HG02943 (cell line): ENCODE results near the gene MSX1.
A peak's percentile ranks its signal among the peaks of the same experiment; 100 is the strongest.
"Not testable (repeated sequence)": the region's sequence is repeated elsewhere in the genome, so short reads cannot be mapped to it uniquely, and the experiment has no call there.

Experiments used
- ATAC-seq: cut with Tn5 transposase; IDR thresholded peaks from one replicate; pipeline ENCODE4 v1.9.1; 2021; ENCODE audit warnings: mild to moderate bottlenecking, low read depth, moderate library complexity; ENCODE audit not compliant: unreplicated experiment

The MSX1 gene

DNA sequence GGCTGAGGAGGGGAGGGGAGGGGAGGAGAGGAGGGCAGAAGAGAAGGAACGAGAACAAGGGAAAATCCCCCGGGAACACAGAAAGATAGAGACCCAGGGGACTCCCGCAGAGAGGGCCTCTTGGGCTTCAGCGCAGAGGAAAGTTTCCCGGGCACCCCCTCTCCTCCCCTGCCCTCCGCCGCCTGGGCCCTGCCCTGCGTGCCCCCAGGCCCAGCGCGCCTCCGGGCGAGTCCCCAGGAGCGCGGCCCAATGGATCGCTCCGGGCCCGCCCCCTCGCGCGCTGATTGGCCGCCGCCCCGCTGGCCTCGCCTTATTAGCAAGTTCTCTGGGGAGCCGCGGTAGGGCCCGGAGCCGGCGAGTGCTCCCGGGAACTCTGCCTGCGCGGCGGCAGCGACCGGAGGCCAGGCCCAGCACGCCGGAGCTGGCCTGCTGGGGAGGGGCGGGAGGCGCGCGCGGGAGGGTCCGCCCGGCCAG, at the start of gene MSX1:
Gene MSX1 (plus strand): TSS at position 341 of the 474 bp plus-strand sequence. CDS start 235 bp downstream, outside the sequence.
- ATAC-seq, result peak; percentile 69

DNA sequence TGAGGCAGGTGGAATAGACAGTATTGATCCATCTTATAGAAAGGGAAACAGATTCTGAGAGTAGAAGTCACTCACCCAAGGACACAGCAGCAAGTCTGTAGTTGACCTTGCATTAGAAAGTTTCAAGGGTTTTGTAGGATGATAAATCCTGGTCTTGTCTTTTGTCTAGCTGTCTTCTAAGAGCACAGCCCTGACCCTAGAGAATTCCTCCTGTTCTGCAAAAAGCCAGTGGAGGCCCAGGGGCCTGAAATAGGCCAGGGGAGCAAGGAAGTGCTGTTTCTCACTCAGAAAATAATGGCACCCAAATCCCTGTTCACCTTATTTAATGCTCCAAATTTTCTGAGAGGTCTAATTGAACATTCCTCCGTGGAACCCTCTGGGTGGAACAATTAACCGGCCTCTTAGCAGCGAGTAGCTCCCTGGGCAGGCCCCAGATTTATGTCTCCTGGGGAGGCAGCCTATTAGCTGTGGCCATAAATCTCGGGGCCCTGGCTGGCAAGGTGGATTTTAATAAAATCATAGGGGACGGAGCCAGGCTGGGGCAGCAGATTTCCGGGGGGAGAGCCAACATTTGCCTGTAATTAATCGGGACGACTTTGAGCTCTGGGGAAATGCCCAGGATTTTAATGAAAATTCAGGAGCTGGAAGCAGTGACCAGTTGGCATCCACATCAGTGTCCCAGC, 49.2 kb upstream of the MSX1 start:
- no peak for ATAC-seq

DNA sequence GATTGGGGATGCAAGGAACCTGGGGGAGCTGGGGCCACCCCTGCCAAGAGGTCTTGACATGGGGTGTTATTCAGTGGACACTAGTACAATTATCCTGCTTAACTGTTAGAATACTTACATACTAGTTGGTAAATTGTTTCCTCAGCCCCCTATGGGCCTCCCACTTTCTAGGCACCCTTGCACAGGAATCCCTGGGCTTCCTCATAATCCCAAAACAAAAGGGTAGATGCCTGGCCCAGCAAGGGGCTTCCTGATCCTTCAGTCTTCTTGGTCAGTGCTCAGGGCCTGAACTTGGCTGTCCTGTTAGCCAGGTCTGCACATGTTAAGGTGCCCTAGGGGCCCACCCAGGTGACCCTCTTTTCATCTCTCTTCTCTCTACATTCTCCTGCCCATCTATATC, 48.7 kb upstream of the MSX1 start:
- no peak for ATAC-seq

DNA sequence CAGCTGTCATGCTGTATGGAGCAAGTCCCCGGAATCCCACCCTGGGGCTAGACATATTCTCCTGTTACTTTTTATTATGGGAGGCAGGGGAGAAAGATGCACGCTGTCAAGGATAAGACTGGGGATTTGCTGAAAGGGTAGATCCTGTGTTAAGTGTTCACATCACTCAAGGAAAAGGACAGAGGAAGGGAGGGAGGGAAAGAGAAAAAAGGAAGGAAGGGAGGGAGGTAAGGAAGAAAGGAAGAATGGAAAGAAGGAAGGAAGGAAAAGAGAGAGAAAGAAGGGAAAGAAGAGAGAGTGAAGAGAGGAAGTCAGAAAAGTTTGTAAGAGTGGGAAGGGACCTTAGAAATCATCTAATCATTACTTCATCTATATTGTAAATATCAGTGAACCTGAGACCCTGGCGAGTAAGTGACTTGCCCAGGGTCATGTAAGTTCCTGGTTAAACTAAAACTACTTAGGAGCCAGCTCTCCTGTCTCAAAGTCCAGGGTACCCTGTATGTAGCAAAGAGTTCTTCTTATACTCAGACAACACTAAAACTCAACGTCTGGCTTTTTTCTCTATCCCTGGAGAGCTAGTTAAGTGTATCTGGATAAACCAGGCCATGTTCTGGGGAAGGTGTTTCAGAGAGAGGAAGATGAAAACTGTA, 47.2 kb upstream of the MSX1 start:
- no peak for ATAC-seq

DNA sequence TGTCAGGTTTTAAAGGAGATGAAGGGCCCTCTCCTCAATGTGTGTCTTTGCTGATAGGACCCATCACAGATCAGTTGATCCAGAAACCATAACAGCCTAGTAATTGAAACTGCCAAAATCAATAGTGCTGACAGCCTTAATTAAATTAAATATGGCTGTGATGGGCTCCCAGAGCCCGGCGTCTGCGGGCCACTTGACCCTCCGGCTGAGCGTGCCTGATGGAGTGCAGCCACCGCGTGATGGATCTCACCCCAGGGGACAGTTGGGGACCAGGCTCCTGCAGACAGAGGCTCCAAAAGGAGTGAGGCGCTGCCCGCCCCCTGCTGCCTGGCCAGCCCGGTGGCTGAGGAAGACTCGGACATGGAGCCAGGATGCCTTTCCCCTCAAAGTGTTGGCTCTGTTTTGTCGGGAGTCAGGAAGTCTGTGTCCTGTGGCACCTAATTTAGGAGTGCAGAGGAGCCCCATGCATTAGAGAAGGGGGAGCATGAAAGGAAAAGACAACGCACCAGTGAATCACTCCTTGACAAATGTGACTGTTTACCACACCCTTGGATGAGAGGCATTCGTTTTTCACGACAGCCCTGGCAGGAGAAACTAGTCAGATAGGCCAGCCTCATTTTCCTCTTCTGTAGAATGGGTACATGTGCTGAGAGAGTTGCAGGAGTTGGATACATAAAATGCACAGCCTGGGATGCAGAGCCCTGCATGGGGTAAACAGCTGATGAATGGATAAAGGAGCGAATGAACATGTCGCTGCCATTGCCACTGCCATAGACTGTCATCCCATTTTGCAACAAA, 40.9 kb upstream of the MSX1 start:
- no peak for ATAC-seq

DNA sequence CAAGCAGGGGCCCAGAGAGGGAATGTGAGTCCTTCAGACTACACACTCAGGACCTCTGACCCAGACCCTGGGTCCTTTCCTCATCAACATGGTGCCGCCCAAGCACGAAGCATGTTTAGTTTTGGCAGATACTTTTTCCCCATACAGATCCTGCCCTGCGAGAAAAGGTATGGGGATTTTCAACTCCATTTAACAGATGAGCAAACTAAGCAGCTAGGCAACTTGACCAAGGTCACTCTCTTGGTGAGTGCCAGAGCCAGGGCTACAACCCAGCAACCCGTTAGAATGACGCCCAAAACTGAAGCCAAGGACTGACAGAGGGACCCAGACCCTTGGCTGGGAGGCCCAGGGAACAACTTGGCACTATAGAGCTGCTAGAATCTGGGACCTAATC, 40.3 kb upstream of the MSX1 start:
- ATAC-seq, result no peak

DNA sequence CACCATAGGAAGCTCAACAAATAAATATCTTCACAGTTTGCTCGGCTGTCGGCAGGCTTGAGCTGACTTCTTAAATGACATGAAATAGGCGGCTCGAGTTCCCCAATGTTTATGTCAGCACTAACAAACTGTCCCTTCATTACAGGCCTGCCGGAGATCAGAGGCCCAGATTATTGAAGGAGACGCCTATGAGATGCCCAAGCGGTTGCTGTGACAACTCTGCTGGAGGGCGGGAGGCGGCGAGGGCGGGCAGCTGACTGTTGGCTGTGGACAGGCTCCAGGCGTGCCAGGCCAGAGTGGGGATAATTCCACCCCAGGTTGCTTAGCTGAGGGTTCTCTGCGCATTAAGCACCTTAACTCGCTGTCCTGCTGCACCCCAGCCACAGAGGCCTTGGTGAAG, 39.2 kb upstream of the MSX1 start:
- ATAC-seq, result no peak

DNA sequence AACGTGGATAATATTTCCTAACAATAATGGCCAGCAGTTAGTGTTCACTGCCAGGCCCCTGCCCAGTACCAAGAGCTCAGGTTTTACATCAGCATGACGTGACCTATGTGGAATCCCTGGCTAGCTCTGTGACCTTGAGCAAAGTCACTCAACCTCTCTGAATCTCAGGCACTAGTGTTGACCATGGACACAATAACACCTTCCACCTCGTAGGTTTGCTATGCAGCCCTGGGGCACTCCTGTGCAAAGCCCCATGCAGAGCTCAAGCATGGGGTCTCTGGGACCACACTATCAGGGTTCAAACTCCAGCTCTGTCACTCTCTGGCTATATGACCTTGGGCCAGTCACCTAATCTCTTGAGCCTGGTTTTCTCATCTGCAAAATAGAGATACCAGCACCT, 38.7 kb upstream of the MSX1 start:
- ATAC-seq, result no peak

DNA sequence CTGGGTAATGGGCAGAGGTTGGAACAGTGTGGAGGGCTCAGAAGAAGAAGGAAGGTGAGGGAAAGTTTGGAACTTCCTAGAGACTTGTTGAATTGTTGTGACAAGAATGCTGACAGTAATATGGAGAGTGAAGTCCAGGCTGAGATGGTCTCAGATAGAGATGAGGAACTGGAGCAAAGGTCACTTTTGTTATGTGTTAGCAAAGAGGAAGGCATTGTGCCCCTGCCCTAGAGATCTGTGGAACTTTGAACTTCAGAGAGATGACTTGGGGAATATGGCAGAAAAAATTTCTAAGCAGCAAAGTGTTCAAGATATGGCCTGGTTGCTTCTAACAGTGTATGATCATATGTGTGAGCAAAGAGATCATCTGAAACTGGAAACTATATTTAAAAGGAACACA, 37.9 kb upstream of the MSX1 start:
- no peak for ATAC-seq

DNA sequence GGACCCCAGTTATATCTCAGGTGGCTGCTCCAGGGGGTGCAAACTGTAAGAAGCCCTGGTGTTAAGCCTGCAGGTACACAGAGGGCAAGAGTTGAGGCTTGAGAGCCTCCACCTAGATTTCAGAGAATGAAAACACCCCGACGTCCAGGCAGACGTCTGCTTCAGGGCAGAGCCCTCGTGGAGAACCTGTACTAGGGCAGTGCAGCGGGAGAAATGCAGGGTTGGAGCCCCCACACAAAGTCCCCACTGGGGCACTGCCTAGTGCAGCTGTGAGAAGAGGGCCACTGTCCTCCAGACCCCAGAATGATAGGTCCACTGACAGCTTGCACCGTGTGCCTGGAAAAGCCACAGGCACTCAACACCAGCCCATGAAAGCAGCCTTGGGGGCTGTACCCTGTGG, 37.2 kb upstream of the MSX1 start:
- ATAC-seq, result not testable (repeated sequence)

DNA sequence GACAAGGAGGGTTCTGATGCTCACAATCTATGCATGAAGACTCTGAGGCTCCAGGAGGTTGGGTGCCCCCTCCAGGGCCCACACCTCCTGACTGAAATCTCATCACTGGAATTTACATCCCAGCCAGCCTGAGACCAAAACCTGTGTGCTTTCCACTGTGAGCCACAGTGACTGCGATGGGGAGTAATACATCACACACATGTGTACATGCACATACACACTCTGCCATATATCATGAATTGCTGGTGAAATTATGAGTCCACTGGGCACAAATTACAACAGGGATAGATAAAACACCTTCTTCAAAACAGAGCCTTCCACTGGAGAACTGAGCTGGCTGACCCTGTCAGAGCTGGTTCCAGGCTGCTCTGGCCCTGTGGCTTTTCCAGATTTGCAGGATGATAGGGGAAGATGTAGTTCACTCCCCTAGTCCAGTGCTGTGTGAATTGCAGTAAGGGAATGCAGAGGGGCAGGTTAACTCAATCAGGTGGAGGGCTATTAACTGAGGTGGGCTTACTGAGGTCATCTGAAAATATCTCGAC, 35.8 kb upstream of the MSX1 start:
- no peak for ATAC-seq

DNA sequence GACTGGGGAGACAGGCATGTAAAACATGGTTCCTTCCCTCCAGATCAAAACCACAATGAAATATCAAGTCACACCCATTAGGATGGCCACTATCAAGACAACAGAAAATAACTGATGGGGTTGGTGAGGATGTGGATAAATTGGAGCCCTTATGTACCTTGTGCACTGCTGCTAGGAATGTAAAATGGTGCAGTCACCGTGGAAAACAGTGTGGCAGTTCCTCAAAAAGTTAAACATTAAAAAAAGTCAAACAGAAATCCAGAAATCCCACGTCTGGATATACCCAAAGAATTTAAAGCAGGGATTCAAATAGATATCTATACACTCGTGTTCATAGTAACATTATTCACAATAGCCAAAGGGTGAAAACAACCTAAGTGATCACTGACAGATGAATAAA, 35.2 kb upstream of the MSX1 start:
- no peak for ATAC-seq

DNA sequence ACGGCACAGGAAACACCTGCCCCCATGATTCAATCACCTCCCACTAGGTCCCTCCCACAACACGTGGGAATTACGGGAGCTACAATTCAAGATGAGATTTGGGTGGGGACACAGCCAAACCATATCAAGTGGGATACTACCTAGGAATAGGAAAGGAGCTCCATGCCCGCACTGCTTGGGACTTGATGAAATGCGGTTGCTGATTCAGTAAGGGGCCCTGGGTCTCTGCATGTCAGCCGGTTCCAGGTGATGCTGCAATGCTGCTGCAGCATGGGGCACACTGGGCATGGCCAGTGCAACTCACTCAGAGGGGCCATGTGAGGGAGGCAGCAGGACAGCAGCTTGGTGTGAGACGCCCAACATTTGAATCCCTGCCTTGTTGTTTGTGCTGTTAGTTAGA, 34.0 kb upstream of the MSX1 start:
- ATAC-seq, result no peak

DNA sequence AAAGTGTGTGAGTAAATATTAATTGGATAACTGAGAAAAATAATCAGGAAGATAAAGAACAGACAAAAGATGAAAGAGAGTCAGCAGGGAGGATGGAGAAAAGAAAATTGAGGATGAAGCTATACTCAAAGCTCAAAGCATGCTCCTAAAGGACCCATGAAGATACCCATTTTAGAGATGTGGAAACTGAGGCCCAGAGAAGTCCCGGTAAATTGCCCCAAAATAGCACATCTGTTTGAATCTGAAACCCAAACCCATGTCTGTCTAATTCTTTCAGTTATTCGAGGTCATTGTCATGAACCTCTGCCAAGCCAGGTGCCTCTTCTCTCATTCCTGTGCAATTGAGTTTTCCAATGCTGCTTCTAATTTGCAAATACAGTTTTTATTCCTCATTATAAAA, 29.6 kb upstream of the MSX1 start:
- no peak for ATAC-seq

DNA sequence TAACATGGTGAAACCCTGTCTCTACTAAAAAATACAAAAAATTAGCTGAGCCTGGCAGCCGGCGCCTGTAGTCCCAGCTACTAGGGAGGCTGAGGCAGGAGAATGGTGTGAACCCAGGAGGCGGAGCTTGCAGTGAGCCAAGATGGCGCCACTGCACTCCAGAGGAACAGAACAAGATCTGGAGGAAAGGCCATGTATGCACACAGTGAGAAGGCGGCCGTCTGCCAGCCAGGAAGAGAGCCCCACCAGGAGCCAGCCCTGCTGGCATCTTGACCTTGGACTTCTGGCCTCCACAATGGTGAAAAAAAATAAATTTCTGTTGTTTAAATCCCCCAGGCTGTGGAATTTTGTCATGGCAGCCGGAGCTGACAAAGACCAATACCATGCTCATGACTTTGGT, 28.2 kb upstream of the MSX1 start:
- ATAC-seq, result no peak

DNA sequence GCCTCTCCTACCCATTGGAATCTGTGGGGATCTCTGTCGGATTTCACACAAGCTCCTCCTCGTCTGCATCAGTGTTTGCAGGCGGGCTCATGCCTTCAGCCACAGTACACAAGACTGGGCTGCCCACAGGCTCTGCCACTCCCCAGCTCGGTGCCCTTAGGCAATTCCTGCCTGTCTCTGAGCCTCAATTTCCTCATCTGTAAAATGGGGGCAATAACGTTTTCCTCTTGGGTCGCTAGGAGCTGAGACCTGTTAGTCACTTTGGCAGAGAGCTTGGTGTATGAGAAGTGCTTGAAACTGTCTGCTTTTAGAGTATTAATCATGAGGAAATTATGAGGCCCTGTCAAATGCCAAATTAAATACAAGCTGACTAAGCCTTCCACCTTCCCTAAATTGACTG, 27.6 kb upstream of the MSX1 start:
- ATAC-seq, result no peak

DNA sequence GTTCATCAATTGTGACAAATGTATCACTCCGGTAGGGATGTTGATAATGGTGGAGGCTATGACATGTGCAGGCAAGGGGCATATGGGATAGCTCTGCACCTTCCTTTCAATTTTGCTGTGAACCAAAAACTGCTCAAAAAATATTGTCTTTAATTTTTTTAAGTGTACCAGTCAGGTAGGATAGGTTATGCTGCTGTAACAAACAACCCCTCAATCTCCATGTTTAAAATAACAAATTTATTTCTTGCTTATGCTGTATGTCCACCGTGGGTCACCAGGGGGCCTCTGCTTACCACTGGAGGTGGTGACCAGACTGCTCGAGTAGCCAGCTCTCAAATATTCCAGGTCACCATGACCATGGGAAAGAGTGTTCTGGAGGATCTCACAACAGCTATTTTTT, 23.4 kb upstream of the MSX1 start:
- ATAC-seq, result no peak

DNA sequence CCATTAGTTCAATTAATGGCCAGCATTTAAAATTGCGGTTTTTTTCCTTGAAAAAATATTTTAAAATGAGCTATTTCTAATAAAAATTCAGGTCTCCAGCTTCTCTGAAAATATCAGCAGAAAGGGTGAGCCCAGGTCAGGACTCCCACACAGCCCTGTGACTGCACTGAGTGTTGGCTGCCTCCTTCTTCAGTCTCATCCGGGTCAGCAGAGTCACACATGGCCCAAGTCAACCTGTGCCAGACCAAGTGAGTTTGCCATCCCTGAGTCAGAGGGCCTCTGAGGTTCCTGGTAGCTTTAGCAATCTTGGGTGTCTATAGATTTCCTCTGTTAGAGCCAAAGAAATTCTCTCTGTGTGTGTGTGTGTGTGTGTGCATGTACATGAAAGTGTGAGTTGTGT, 22.1 kb upstream of the MSX1 start:
- ATAC-seq, result no peak

DNA sequence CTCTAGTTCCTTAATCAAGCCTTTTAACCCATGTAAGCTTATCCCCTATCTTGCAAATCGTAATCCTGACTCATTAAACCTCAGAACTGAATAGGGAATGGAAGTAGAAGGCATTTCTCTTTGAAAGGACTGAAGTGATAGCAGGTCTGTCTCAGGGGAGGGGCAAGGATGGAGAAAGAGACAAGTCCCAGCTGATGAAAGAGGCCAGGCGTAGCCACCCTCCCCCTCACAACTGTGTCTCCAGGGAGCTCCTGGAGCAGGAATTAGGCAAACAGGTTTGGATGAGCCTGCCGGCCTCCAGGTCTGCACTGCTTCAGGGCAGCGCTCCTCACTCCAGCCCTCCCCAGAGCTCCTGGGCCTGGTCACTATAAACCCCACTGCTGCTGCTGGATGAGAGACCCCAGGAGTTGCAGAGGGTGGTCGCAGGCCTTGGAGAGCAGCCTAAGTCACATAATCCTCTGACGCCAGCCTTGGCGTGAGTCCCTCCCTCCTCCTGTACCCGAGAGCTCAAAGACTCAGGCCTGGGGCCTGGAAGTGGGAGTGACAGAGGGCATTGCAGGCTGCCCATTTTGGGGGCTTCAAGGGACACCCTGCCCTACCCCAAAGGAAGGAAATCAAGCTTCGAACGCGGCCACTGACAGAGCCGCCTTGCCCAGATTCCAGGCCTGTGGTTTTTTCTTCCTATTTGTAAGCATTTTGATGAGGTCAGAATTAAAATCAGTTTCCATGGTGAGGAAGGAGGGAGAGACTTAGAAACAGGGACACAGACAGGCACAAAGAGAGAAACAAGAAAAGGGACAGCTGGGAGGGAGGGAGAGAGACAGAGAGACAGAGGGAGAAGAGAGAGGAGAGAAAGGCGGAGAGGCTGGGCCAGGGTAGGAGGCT, 21.2 kb upstream of the MSX1 start:
- no peak for ATAC-seq
